Suprapubic skin (tissue), 4 donors: ENCODE measurements around the gene SORCS2.

Source experiments
- CTCF ChIP-seq, 2 donors: fragments of 200-600 bp in 1 of 2; fragments of 450-650 bp in 1 of 2; sonication (generic) in 1 of 2; IDR thresholded peaks; one replicate each; pipeline ENCODE4 v1.5.1; 2016 to 2019; ENCODE audit warnings: antibody characterized with exemption in 2 of 2, mild to moderate bottlenecking in 1 of 2, moderate library complexity in 1 of 2
- POLR2A ChIP-seq, 2 donors: fragments of 450-650 bp; IDR thresholded peaks; one replicate each; pipeline ENCODE4 v1.6.1; 2017; ENCODE audit warnings: antibody characterized with exemption in 2 of 2, mild to moderate bottlenecking in 2 of 2, moderate library complexity in 2 of 2
- POLR2AphosphoS5 ChIP-seq, 3 donors: sonication (generic); formaldehyde crosslinking; IDR thresholded peaks; one replicate each; pipeline ENCODE4 v1.6.1; 2017; ENCODE audit warnings: antibody characterized with exemption in 3 of 3

GRCh38 chr4:7286798-7287197, 94.5 kb downstream of the SORCS2 start:
- TF ChIP-seq POLR2A (IDR thresholded peaks at IDR 0.05) = no peak
- TF ChIP-seq POLR2AphosphoS5 (IDR thresholded peaks at IDR 0.05) = no peak
- no peak for TF ChIP-seq CTCF (IDR thresholded peaks at IDR 0.05)
